ENCODE data around the gene NXNL2.

NXNL2 gene

DNA sequence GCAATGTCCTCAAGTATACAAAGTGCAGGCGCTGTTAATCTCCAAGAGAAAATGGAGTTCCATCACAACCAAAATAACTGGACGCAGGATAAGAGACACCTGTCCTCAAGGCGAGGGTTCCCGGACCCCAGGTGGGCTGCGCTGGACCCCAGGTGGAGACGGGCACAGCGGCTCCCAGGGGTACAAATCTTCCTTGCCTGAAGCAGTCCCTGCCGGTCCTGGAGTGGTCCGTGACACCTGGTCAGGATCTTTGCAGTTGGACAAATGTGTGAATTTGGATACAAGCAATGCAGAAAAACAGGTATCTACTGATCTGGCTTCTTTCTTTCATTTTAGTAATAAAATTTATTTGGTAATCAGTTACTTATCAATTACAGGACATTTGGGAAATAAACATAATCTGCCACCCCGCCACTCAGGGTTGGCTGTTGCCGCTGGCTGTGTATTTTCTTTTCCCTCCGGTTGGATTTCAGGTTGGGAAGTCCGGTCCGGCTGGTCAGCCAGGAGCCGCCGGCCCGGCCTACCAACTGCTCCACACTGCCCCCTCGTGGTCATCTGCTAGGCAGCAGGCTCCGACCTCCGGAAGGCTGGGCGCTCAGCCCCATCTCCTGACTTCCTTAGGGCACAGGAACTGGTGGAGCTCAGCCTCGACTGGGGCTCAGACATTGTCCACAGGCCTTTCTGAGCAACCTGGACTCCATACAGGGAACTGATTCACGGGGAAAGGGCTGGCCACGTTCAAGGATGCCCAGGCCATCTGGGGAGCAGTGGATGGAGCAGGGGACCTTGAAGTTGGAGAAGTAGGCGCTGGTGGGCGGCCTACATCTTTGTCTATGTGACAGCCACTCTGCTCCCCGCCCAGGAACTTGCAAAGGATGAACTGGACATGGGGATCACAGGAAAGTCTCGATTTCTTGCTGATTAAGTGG lies 43.4 kb downstream of the NXNL2 start:
- DNase-seq (ENCODE audit: low read depth in 2 of 2): peak in 1 of 2 experiments; percentile 23

GRCh38 chr9:88579050-88579715 lies 44.2 kb downstream of the NXNL2 start:
- DNase-seq (ENCODE audit: low read depth in 2 of 2): no peak

GRCh38 chr9:88580961-88581360 lies 46.0 kb downstream of the NXNL2 start:
- no peak for DNase-seq (ENCODE audit: low read depth in 2 of 2)

DNA sequence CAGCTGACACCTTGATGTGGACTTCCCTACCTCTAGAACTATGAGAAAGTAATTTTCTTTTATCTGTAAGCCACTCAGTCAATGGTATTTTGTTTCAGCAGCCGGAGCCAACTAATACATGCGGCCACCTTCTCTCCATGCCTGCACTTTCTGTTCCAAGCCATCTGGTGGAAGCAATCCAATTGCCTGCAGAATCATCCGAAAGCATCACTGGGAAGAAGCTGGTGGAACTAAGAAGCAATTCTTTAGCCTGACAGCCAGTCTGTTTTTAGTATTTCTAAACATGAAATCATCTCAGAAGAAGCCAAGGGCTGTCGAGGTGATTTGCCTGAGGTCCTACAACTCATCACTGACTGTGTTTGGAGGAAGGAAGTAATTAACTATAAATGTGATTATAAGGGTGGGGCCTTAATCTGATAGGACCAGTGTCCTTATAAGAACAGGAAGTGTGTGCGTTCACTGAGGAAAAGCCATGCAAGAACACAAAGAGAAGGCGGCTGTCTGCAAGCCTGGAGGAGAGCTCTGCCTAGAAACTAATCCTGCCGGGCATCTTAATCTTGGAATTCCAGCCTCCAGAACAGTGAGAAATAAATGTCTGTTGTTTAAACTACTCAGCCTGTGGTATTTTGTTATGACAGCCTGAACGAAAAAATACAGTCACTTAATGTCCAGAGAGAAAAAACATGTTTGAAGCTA lies 49.1 kb downstream of the NXNL2 start:
- no peak for DNase-seq (ENCODE audit: low read depth in 2 of 2)

DNA sequence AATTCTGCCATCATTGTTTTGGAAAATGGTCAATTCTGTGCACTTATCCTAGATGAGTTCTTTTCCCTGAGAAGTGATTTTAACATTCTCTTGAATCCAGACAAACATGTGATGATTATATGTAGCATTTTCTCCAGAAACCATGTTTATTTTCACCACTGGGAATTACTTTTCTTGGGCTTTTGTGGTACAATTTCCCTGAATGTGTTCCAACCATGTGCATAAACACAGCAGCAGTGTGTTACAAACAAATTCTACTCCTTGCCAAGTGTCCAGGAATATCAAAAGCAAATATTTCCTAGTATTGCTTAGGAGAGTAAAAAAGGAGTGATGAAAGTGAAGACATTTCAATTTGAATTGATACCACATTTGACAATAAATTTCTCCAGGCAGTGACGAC lies 50.4 kb downstream of the NXNL2 start:
- DNase-seq (ENCODE audit: low read depth in 2 of 2): no peak

GRCh38 chr9:88586452-88586851 lies 51.5 kb downstream of the NXNL2 start:
- DNase-seq (ENCODE audit: low read depth in 2 of 2): no peak

DNA sequence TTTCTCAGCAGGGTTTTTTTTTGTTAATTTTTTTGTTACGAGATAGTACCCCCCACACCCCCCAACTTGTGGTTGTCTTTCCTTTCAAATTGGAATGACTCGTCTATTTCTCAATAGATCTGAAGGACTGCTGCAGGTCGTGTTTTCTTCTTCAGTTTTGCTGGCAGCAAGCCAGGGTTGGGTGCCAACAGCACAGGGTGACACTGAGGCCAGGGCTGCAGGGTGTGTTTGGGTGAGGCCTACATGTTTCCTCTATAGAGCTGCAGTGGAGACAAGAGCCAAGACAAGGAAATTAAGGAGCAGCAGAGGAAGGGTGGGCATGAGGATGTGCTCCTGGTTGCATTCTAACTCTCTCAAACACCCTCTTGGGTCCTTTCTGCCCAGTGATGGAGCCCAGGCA lies 52.2 kb downstream of the NXNL2 start:
- DNase-seq (ENCODE audit: low read depth in 2 of 2): no peak

DNA sequence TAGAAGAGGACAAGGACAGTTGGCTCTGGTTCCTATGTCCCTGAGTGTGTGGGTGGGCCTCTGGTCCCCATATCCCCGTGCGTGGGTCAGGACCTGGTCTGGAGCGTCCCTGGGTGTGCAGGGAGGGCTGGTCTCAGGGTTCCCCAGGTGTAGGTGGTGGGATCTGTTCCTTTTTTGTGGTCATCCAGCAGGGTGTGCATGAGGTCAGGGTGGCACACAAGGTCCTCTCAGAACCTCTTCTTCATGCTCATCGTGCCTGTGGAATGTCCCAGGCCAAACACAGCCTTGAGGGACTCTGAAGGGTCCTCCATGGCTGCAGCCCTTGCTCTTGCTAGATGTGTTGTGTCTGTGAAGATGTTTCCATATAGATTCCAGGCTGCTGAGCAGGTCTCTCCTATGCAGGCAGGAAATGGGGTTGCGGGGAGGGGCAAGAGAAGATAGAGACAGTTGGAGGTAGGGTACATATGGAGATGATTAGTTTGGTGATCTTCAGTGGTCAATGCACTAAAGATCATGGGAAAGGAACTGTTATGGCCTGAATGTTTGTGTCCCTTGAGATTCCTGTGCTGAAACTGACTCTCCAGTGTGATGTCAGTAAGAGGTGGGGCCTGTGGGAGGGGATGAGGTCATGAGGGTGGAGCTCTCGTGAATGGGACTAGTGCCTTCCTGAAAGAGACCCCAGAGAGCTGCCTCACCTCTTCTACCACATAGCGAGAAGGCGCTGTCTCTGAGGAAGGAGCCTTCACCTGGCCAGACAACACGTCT lies 53.1 kb downstream of the NXNL2 start:
- no peak for DNase-seq (ENCODE audit: low read depth in 2 of 2)

GRCh38 chr9:88589656-88590055 lies 54.7 kb downstream of the NXNL2 start:
- no peak for DNase-seq (ENCODE audit: low read depth in 2 of 2)

DNA sequence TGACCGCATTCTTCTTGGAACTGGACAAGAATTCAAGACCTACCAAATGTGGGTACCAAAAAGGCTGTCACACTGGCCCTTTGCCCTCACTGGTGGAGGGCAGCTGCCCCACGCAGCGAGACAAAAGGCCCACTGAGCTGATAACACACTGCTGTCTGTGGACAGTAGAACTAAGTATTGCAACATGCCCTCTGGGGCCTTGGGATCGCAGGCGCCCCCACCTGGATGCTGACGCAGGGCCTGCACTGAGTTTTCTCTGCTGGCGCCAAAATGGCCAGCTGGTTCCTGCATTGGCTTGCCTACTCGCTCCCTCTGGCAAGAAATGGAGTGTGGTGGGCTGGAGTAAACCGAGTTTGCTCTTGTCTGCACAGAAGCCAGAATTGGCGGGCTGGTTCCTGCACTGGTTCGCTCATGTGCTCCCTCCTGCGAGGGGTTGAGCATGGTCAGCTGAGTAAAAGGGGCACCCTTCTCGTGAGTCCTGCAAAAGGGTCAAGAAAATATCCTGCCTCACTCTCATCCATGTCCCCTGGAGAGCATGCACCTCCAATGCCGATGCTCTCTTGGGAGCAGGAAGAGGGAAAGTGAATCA lies 55.7 kb downstream of the NXNL2 start:
- DNase-seq (ENCODE audit: low read depth in 2 of 2): no peak

DNA sequence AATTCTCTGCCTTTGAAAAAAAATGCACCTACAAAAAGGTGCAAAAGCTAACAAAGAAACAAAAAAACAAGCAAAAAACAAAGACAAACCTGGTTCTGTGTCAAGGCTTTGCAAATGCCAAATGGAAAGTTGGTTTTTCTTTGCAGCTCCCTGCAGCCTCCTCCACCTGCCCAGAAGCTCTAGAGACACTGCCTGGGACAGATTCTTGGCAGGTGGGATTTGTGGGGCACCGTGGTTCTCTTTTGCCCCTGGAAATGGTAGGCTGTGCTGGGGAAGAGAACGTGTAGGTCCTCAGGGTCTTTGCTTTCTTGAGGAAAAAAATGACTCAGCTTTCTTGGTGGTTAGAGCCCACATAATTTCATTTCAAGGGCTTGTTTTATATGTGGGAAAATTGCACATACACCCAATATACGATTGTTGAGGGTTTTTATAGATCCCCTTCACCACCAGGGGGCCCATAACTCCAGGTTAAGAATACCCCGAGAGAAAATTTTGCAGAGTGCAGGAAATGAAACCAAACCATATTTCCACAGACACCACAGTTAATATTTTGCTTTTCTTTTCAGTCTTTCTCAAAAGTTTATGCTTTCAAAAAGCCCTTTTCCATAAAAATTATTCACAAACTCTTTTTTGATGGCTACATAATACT lies 58.7 kb downstream of the NXNL2 start:
- DNase-seq (ENCODE audit: low read depth in 2 of 2): peak in 1 of 2 experiments; percentile 33

Data from fibroblast of skin of left biceps (primary cell).